GM19238 (cell line): Measurements from ENCODE around the gene PGM2.

ENCODE experiments used
- DNase-seq: peaks from one replicate; pipeline ENCODE4 v3.0.0; 2011; ENCODE audit warnings: low spot score; ENCODE audit not compliant: insufficient read length

Gene PGM2

DNA sequence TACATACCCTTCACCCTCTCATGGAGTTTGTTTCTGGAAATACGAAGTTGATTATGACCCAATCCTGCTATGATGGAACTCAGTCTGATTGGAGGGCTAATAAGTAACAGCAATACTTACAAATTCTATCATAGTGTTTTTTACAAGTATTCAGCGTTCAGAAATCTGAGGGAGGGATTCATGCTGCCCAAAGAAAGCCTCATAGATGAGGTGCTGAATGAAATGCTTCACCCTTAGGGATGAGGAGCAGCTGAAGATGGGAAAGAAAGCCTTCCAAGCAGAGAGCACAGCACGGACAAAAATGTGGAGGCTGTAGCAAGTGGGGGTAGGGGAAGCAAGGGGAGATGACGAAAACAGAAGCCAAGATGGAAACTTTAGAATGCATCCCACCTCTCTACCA, 36.5 kb downstream of the PGM2 start:
- DNase-seq, result no peak

GRCh38 chr4:37864786-37865185, 38.3 kb downstream of the PGM2 start:
- no peak for DNase-seq

DNA sequence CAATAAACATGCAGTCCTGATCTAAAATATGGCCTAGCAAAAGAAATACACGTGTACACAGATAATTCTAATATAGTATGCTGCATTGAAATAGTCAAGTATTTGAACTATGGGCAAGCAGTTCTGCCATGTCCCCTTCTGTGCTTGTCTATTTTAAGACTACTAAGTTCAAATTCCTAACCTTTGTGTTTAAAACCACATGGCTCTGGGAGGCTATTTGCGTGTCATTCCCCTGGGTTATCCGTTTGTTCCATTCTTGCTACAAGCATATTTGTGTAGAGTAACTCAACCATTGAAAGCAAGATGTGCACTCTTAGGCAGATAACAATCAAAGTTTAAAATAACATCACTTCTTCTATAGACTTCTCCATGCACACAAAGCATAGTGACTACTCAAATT, 39.0 kb downstream of the PGM2 start:
- no peak for DNase-seq

GRCh38 chr4:37867102-37867501, 40.6 kb downstream of the PGM2 start:
- DNase-seq, result no peak

- no peak for DNase-seq
These were observed 41.8 kb downstream of the PGM2 start for GRCh38 chr4:37868238-37868637.

DNA sequence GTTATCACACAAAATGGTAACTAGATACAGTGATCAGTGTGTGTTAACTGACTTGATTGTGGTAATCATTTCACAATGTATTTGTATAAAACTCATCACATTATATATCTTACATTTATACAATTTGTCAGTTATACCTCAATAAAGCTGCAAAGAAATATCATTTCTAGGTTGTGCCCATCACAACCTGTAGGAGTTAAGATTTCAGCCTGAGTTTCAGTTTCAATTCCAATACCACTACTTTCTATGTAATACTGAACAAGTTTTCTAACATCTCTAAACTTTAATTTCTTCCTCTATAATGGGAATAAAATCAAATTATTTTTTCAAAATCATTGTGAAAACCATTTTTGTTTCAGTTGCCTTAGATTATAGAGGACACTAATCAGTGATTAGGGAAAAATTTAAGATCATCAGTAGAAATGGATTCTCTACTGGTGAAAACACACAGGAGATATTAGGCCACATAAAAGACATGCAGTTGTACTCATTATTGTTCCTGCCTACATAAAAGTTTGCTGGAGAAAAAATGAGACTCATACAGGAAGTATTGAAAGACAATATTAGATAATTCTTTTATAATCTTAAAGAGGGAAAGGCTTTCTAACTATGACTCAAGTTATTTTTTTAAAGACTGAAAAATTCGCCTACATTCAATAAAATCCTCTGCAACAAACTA, 46.0 kb downstream of the PGM2 start:
- no peak for DNase-seq

DNA sequence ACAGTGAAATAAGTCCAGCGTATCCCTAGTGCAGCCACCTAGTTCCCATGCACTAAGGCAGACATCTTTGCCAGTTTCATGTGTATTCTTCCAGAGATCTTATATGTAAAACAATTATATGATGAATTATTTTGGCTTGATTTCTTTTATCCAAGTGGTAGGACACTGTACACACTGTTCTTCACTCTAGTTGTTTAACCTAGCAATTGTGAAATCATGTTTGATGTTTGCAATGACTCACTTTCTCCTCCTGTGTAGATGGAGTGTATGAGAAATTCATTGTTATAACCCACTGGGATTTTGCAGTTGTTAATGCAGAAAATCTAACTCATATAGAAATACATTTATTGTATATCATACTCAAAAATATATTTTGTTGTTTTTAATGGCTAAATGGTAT, 46.9 kb downstream of the PGM2 start:
- DNase-seq, result no peak

GRCh38 chr4:37876156-37876555, 49.7 kb downstream of the PGM2 start:
- no peak for DNase-seq

DNA sequence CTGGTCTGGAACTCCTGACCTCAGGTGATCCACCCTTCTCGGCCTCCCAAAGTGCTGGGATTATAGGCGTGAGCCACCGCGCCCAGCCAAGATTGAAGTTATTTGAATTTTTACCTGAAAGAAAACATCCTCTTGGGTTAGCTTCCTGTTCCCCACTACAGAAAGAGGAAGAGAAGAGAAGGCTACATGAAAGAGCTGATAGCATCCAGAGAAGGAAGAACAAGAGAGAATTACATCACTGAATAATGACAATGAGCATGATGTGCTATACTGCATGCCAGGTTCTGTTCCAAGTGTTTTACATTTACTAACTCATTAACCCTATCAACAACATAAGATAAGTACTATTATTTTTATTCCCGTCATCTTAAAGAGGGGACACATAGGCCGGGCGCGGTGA, 52.9 kb downstream of the PGM2 start:
- DNase-seq, result no peak

- DNase-seq, result no peak
These were observed 55.3 kb downstream of the PGM2 start for GRCh38 chr4:37881811-37882210.

DNA sequence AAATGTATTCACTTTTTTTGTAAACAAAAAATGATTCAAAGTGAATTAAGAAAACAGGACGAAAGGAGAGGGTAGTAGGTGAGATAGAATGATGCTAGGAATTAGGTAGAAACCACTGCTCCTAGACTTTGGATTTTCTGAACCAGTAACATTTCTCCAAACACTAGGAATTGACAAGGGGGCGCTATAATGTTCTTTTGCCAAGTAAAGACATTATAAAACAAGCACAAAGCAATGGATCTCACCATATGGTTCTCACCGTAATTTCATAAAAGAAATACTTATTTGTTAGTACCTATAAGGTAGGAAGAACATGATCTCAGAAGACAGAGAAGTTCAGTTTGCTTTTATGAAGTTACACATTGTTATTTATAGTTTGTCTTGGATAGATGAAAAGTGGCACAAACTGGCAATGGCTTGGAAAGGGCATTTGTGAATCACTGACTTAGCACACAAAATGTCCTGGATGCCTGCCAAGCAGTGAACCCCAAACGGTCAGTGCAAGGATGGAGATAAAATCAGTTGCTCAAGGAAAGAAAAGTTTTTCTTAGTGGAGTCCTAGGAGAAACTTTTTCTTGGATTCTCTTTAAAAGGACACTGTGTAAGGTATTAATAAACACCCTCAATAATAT, 56.3 kb downstream of the PGM2 start:
- no peak for DNase-seq

DNA sequence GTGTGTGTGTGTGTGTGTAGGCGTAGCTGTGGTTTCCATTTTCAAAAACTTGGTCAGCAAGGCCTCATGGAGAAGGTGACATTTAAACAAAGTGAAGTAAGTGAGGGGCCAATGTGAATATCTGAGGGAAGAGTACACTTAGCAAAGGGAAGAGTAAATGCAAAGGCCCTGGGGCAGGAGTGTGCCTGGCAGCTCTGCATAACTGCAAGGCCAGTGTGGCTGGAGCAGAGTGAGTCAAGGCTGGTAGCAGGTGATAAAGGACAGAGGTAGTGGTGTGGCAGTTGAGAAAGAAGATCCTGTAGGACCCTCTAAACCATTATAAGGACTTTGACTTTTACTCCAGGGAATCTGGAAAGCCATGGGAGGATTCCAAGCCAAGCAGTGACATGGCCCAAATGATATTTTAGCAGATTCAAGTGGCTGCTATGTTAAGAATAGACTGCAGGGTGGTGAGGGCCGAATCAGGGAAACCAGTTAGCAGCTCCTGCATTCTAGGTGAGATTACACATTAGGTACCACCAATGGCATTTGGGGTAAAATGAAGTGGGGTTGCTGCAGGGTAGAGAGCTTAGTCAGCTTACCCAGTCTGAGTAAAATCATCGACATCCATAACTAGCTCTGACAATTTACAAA, 58.5 kb downstream of the PGM2 start:
- DNase-seq, result no peak

DNA sequence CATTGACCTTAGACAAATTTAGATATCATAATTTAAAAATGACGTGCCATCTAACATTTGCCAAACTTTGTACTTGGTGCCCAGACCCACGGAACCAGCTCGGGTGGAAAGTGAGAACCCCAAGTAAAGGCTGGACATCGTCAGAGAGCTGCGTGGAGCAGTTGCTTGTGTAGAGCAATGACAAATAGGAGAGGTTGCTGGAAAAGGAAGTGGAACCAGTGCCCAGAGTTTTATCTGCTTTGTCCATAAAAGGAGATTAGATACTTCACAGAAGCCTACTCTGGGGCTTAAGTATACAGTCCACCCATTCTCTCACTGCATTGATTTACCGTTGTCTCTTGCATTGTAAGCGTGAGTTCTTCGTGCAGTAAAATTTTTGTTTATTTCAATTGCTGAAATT, 59.0 kb downstream of the PGM2 start:
- no peak for DNase-seq

DNA sequence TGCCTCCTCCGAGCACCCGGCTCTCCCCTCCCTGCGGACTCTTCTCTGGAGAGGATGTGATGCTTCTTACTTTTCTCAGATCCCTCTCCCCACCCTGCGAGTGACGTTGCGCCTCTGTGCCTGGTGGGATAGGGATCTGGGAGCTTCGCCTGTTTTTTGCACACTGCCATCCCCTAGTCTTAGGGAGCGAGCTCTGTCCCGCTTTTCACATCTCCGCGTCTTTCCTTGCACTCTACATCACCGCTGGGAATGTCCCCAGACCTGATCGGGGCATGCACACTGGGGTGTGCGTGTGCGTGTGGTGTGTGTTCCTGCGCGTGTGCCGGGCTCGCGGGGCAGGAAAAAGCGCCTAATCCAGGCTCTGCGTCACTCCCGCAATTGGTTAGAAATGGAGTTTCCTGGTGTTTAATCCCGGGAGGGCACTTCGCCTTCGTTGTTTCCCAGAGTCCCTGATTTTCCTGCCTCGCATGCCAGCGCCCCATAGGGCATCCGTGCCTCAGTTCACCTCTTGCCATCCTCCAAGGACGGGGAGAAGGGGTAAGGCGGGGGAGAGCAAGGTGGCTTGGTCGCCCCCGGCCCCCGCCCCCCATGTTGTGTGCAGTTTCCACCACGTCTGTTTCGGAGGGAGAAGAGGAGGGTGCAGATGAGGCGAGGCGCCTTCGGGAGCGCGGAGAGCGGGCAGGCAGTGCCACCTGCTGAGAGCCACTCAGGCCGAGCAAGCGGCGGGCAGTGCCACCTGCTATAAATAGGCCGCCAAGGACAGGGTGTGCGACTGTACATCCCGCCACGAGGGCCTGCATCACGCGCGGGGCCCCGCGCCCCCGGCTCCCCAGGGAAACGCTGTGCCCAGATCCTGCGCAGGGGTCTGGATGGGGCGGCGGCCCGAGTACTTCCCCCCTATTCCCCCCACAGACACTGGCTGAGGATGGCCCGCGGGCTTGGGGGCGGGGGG, 63.6 kb downstream of the PGM2 start:
- no peak for DNase-seq

DNA sequence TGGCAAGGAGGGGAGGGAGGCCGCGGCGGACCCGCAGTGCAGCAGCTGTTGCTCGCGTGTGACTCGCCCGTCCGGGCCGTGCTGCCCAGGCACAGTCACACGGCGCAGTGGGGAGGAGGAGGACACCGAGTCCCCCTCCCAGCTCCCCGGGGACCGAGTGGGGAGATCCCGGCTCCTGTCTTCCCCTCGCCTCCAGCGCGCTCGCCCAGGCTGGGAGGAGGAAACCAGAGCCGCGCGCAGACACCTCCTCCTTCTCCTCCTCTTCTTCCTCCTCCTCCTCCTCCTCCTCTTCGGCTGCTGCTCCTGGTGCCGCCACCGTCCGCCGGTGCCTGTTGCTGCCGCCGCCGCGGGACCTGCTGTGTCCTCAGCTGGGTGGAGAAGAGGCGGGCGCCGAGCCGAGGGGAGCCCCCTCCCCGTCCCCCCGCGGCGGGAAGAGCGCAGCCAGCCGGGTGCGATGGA, 64.3 kb downstream of the PGM2 start, which contains the start of gene TBC1D1:
Gene TBC1D1 (plus strand): TSS at position 284 of the 459 bp plus-strand sequence. CDS start 11,012 bp downstream, outside the sequence.
- peak; percentile 40 for DNase-seq

- DNase-seq, result peak; percentile 49
These were observed 65.0 kb downstream of the PGM2 start for GRCh38 chr4:37891260-37892159.

DNA sequence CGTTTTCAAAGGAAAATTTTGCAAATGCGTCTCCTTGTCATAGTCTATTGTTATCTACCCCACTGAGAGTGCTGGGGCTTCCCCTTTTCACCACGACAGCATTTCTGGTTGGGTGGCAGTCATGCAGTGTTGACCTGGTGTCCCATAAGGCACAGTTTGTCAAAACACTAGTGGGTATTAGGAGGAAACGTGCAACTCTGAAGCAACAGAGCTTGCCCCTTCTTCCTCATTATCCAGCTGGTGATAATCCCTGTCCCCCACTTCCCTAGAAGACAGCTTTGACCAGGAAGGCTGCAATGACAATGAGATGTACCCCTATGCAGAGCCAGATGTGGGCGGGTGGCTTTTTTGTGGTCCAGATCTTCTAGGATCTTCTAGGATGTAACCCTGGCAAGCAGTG, 66.2 kb downstream of the PGM2 start:
- DNase-seq, result peak; percentile 32

DNA sequence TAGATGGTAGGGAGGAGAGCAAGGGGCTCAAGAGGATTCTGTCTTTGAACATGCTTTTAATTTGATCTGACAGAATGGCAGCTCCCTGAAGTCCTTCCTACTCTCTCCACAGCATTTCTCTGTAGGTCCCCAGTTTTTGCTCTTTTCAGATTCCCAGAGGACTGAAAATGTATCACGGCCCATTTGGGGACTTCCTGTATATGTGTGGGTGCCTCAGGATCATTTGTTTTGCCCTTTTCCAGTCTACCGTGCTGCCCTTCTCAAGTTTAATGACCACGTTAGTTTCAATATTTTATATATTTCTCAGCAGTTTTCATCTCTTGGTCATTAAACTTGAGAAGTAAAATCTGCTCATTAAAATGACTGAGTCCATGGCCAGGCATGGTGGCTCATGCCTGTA, 66.7 kb downstream of the PGM2 start:
- no peak for DNase-seq

DNA sequence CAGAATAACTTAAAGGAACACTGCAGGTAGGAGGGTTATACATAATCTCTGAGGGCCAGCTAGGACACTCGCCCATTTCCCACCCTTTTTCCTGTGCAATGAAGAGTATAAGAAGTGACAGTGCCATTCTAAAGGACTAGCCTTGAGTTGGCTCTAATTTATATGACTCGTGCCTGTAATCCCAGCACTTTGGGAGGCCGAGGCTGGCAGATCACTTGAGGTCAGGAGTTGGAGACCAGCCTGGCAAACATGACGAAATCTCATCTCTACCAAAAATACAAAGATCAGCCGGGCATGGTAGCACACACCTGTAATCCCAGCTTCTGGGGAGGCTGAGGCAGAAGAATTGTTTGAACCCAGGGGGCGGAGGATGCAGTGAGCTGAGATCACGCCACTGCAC, 68.8 kb downstream of the PGM2 start:
- DNase-seq, result no peak

DNA sequence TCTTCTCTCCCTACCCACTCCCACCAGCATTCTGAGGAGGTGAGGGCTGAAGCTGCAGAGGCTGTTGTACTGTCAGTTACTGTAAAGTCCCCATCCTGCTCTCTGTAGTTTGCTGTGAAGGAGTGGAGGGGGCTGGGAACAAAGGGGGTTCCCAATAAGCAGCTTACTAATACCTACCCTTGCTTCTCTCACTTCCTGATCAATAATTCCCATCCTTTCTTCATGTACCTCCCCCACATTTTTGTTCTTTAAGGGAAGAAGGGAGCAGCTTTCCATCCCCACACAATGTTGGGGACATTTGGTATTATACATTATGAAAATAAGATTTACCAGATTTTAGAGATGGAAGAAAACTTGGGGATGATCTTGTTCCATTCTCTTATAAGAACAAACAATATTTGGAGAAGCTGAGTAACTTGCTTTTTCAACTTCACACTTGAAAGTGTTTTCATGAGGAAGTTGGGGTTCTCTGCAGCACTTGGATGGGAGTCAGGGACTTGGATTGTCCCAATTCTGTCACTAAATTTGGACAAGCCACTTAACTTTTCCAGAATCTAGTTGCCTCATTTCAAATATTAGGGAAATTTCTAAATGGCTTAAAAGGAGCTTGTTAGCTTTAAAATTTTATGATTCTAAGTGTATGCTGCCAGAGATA, 69.8 kb downstream of the PGM2 start:
- DNase-seq, result no peak
